ENCODE data around the gene RNF111.
"Not testable (repeated sequence)": the region's sequence is repeated elsewhere in the genome, so short reads cannot be mapped to it uniquely, and the experiment has no call there.

RNF111 gene

DNA sequence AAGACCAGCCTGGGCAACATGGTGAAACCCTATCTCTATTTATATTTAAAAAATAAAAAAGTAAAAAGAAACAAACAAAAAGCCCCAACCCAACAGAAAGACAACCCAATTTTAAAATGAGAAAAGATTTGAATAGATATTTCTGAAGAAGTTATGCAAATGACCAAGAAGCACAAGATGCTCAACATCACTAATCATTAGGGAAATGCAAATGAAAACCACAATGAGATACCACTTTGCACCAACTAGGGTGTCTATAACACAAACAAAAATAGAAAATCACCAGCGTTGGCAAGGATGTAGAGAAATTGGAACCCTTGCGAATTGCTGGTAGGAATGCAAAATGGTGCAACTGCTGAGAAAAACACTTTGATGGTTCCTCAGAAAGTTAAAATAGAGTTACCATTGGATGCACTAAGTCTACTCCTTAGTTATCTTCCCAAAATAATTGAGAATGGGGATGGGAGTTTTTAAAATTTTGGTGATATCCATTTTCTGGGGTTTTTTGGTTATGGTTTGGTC, 71.7 kb downstream of the RNF111 start:
- DNase-seq (ENCODE audit: low read depth): no peak

DNA sequence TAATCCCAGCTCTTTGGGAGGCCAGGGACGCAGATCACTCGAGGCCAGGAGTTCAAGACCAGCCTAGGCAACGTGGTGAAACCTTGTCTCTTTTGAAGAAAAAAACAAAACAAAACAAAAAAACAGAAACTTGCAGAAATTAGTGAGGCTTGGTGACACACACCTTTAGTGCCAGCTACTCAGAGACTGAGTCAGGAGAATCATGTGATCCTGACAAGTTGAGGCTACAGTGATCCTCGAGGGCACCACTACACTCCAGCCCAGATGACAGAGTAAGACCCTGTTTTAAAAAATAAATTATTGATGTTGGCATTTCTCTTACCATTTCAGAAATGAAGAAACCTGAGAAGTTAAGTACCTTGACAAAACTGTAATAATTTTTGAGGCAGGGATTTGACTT, 72.9 kb downstream of the RNF111 start:
- no peak for DNase-seq (ENCODE audit: low read depth)

DNA sequence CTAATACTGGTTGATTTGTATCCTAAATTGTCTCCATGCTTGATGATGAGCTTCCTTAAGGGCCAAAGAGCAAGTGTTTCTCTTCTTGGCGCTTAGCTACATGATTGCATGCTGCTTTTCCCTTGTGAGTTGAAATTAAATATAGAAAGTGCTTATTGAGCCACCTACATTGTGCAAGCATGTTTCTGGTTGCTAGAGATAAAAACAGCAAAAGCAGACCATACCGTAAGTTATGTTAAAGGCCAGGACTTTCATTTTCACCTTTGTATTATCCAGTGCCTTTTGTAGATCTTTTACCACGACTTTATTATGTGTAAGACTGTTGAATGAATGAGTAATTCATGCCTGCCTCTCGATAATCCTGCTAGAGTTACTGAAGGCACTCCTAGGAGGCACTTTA, 75.6 kb downstream of the RNF111 start:
- DNase-seq (ENCODE audit: low read depth): no peak

DNA sequence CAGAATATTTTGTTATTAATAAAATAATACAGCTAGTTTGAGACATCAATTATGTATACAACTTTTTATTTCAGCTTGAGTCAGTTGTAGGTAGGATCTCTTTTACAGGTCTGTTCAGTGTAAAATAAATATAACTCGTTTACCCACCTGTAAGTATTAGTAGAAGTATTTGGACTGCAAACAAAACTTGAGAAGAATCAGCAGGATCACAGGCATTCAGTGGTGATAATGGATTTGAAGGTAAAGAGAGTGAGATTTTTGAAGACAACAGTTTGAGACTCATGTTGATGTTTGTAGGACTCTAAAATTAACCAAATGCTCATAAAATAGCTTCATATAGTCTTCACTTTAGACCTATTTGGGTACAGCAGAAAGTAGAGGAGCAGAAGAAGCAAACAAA, 82.0 kb downstream of the RNF111 start:
- DNase-seq (ENCODE audit: low read depth): no peak

DNA sequence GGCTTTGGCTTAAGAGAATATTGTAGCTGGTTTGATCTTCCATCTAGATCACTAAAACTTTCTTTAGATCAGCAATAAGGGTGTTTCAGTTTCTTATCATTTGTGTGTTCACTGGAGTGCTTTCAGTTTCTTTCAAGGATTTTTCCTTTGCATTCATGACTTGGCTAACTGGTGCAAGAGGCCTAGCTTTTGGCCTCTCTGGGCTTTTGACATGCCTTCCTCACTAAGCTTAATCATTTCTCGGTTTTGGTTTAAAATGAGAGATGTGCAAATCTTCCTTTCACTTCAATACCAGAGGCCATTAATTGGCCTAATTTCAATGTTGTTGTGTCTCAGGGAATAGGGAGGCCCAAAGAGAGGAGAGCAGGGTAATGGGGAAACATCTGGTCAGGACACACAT, 87.1 kb downstream of the RNF111 start:
- no peak for DNase-seq (ENCODE audit: low read depth)

DNA sequence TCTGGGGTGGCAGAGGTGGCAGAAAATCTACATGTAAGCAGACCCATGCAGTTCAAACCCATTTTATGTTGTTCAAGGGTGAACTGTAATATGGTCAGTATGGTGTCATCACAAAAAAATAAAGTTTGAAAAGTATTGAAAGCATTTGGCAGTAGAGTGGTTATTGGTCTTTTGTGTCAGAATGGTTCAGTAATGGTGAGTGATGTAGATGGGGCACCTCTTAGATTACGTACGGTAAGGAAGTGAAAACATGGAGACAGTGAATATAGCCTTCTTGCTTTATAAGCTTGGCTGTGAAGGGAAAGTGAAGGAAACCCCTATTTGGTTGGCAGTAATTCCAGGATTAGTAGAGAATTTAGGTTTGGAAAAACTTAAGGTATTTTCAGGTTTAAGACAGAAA, 100.3 kb downstream of the RNF111 start:
- DNase-seq (ENCODE audit: low read depth): no peak

DNA sequence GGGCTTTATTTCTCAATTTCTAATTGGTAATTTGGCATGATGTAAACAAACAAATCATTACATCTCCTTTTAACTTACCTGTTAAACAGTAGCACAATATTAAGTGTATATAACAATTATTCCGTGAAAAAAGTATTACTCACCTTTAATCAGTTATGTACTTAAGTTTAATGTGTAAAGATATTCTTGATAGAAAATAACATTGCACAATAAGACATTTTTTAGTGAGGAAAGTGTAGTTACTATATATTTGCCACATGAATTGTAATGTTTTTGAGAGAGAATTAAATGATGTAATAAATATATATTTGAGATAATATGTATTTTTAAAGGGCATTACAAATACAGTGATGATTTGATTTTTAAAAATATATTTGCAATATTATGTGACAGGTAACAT, 106.6 kb downstream of the RNF111 start:
- DNase-seq (ENCODE audit: low read depth): no peak

DNA sequence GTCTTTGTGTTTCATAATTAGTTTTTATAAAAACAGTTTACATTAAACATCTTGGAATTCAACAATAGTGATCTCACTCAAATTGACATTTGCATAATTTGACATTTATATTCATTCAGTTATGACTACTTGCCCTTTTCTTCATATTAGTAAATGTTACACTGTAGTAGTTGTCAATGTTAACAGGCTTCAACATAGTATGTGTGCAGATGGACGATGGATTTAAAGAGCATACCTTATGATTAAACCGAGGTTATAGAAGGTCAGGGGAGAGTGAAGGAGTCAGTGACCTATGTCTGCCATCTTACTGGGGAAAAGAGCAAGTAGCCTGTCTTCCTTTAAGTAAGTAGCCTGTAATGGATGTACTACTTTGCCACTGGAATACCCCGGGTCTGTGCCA, 109.0 kb downstream of the RNF111 start:
- DNase-seq (ENCODE audit: low read depth): no peak

DNA sequence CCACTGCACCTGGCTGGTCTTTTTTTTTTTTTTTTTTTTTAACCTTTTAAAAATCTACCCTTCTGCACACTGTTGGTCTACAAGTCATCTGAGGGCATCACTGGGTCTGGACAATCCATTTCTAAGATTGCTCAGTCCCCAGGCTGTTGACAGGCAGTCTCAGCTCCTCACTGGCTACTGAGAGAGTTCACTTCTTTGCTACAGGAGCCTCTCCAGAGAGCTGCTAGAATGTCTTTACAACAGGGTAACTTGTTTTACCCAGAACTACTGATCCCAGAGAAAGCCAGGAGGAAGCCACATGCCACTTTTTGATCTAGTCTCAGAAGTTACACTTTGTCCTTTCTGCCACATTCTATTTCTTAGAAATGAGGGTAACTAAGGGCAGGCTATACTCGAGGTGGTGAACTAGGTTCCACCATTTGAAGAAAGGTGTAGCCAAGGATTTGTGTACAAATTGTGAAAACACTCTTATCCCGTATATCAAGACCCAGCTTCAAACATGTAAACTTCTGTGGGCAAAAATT, 111.8 kb downstream of the RNF111 start:
- DNase-seq (ENCODE audit: low read depth): no peak

DNA sequence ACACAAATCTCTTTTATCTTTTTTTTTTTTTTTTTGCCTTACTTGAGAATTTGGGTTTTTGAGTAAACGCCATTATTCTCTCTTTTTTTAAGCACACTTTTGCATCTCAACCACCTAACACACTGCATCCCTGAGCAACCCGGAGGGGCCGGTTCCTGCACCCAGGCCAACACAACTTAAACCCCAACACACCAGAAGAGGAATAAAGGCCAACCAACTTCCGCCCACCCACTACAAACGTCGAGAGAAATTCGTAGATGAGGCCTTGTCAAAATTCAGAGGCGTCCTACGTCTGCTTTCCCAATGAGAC, 117.1 kb downstream of the RNF111 start:
- no peak for DNase-seq (ENCODE audit: low read depth)

DNA sequence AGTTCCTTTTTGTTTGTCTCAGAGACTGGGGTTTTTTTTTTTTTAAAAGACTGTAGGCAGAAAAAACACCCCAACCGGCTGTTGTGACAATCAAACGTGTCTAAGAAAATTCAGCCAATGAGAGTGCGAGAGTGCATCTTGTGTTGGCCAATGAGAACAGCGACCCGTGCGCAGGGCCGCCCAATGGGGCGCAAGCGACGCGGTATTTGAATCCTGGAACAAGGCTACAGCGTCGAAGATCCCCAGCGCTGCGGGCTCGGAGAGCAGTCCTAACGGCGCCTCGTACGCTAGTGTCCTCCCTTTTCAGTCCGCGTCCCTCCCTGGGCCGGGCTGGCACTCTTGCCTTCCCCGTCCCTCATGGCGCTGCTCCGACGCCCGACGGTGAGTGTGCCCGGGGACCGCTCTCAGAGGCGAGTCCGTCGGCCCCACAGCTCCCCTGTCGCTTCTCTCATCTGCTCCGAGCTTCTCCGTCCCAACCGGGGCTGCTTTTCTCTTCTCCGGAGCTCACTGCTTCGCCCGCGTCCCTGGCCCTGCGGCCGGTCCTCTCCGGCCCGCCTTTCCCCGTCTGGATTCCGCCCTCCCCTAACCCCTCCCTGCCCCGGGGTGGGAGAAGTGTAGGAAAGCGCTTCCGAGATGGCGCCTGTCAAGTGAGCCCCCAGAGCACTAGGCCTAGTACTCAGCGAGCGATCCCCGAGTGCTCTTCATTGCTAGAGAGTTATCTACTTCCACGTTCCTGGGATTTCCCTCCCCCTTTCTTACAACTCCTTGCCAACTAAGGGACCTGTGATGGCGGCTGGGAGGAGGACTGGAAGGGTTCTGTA, 117.7 kb downstream of the RNF111 start, which contains the start of gene CCNB2:
Gene CCNB2 (plus strand): TSS at position 235 of the 821 bp plus-strand sequence. CDS start 123 bp downstream, at position 358.
- peak; percentile 68 for DNase-seq (ENCODE audit: low read depth)

DNA sequence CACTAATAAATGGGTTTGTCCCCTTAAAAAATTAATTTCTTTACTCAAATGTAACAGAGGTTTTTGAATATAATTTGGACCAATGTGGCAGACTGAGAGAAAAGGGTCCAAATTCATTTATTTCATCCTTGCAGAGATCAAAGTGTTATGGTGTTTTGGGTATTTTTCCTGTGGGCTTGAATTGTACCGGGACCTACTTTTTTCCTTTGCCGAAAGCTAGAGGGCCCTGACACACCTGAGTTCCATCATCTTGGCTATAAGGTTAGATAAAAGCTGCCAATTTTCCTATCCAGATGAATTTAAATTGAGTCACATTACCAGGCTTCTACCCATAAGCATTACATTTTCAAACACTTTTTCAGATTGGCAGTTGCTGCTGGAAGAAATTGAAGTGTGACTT, 118.4 kb downstream of the RNF111 start:
- DNase-seq (ENCODE audit: low read depth): no peak

DNA sequence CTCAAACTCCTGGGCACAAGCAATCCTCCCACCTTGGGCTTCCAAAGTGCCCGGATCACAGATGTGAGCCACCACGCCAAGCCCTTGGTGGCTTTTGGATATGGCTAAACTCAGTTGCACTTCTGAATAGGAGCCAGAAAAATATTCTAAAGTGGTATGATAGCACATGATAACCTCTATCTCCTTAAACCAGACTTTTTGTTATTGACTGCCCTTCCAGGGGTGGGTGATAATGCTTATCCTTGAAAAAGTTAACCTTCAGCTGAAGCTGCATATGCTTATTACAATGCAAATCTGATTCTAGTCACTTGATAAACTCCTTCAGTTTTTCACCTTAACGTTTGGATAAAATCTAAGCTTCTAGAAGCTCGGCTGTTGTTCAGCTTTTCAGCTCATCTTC, 123.8 kb downstream of the RNF111 start:
- no peak for DNase-seq (ENCODE audit: low read depth)

DNA sequence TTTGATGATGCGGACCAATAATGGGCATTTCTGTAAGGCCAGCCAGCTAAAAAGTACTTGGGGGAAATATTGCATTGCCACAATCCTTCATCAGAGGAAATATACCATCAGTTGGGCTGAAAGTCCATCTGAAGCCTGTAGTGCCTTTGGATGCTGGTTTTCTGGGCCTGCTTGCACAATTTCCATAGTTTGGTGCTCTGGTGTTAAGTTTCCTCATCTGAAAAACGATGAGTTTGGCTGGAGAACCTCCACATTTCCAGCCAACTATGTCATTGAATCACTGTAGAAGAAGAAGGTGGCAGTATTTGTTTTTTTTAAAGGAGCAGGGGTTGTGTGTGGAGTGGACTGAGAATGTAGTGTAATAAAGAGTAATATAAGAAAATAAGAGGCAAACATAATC, 127.6 kb downstream of the RNF111 start:
- no peak for DNase-seq (ENCODE audit: low read depth)

DNA sequence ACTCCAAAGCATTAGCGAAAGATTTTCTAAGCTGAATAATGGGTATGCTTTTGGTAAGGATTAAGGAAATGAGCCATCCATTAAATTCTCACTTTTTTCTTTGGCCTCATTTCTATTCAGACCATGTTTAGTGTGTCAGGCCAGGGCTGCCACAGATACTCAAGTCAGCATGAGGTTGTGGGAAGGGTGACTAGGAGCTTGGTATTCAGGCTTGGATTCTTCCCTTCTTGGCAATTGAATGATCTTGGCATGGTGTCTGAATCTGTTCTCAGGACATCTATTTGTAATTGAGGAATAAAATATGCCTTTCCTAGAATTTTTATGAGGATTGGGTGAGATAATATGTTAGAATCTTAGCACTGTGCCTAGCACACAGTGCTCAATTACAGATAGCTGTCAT, 128.7 kb downstream of the RNF111 start:
- no peak for DNase-seq (ENCODE audit: low read depth)

DNA sequence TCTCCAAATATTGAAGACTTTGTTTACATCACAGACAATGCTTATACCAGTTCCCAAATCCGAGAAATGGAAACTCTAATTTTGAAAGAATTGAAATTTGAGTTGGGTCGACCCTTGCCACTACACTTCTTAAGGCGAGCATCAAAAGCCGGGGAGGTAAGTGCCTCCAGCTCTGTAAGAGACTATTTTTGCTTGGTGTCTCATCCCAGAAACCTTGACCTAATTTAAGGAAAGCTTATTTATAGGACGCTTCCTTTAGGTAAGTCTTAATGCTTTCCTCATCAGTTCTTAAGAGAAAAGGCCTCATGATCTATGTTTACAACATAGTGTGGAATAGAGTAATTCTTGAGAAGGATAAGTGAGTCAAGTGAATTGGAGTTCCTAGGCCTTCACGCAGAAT, 129.3 kb downstream of the RNF111 start:
- DNase-seq (ENCODE audit: low read depth): no peak

DNA sequence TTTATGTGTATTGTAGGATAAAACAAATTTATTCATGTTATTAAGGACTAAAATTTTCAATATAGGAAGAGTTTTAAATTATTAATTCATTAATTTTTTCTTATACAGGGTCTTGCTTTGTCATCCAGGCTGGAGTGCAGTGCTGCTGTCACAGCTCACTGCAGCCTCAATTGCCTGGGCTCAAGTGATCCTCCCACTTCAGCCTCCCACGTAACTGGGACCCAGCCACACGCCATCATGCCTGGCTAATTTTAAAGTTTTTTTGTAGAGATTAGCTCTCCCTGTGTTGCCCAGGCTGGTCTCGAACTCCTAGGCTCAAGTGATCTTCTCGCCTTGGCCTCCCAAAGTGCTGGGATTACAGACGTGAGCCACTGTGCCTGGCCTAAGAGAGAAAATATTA, 132.2 kb downstream of the RNF111 start:
- DNase-seq (ENCODE audit: low read depth): no peak

DNA sequence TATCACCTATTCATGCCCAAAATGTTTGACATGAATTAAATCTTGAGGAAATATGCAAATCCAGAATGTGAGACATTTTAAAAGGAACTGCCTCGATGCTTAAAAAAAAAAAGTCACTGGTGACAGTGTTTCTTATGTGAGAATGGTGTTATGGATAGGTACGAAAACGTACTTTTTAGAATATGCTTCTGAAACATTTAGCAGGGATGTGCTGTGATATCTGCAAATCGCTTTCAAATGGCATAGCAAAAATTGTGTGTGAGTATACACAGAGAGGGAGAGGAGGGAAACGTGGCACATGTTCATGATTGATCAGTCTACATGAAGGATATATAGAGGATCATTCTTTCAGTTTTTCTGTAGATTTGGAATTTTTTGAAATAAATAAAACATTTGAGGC, 133.5 kb downstream of the RNF111 start:
- no peak for DNase-seq (ENCODE audit: low read depth)

DNA sequence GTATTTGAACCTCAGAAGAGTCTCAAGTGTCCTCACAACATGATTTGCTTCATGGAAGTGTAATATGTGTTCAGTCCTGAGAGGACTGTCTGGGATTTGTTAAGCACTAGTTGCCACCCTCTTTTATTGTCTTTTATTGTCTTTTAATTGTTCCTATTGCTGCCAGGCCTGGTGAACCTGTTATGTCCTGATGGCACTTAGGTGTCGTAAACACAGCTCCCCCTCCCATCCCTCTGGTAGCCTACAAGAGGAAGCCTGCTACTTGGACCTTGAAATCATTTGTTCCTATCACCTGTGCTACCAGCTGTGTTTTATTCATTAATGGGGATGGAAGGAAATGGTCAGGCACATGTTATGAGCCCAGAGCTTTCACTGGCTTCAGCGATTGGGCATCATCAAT, 136.8 kb downstream of the RNF111 start:
- no peak for DNase-seq (ENCODE audit: low read depth)

DNA sequence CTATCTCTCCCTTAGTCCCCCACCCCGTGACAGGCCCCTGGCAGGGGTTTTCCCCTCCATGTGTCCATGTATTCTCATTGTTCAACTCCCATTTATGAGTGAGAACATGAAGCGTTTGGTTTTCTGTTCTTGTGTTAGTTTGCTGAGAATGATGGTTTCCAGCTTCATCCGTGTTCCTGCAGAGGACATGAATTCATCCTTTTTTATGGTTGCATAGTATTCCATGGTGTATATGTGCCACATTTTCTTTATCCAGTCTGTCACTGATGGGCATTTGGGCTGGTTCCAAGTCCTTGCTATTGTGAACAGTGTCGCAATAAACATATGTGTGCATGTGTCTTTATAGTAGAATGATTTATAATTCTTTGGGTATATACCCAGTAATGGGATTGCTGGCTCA, 138.2 kb downstream of the RNF111 start:
- DNase-seq (ENCODE audit: low read depth): not testable (repeated sequence)

DNA sequence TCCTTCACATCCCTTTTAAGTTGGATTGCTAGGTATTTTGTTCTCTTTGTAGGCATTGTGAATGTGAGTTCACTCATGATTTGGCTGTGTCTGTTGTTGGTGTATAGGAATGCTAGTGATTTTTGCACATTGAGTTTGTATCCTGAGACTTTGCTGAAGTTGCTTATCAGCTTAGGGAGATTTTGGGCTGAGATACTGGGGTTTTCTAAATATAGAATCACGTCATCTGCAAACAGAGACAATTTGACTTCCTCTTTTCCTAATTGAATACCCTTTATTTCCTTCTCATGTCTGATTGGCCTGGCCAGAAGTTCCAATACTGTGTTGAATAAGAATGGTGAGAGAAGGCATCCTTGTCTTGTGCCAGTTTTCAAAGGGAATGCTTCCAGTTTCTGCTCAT, 139.8 kb downstream of the RNF111 start:
- not testable (repeated sequence) for DNase-seq (ENCODE audit: low read depth)

DNA sequence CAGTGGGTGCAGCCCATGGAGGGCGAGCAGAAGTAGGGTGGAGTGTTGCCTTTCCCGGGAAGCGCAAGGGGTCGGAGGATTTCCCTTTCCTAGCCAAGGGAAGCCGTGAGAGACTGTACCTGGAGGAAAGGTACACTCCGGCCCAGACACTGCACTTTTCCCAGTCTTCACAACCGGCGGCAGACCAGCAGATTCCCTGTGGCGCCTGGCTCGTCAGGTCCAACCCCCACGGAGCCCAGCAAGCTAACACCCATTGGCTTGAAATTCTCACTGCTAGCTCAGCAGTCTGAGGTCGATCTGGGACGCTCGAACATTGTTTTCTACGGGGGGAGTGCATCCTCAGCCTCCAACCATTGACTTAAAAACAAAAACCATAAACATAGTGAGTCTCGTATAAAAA, 144.0 kb downstream of the RNF111 start:
- no peak for DNase-seq (ENCODE audit: low read depth)

DNA sequence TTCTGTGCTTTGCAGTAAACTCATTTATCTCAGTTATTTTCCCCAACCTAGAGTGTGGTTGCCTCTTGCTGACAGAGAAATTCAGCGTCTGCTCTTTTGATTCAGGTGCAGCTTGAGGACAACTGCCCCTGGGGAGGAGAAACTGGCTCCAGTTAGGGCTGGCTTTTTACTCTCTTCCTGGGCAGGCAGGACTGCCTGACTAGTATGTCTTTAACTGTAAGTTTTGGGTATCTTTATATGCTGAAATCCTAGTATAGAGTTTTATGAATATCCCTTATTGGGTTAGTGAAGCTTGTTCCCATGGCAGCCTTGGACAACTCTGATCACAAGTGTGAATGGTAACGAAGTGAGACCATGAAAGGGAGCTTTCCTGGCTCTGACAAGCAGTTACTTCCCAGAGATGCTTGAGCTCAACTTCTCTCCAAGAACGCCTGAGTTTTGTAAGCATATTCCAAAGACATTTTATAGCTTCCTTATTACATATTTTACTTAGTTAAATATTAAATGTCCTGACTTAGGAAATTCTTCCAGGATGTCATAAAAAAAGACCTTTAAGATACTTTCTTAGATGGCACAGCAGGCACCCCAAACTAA, 144.6 kb downstream of the RNF111 start:
- DNase-seq (ENCODE audit: low read depth): no peak
